OCI-LY1 (cell line): ENCODE results near the gene COMMD1.

Source experiments
- H2AFZ ChIP-seq: fragments of 200-600 bp; sonication (generic), shearing (Covaris generic); 2 replicates; pipeline ENCODE4 v1.6.0; 2014; ENCODE audit warnings: antibody characterized with exemption, mild to moderate bottlenecking, low read length
- H3F3A ChIP-seq: fragments of 200-600 bp; sonication (generic), shearing (Covaris generic); 2 replicates; pipeline ENCODE4 v1.6.0; 2014; ENCODE audit warnings: mild to moderate bottlenecking, antibody characterized with exemption, low read length, moderate library complexity; ENCODE audit not compliant: insufficient read depth
- H3K27ac ChIP-seq: fragments of 200-600 bp; sonication (generic); 2 replicates; pipeline ENCODE4 v1.5.1; 2014; ENCODE audit warnings: low read length, mixed run types, mild to moderate bottlenecking, low read depth; ENCODE audit not compliant: poor library complexity, severe bottlenecking
- H3K27me3 ChIP-seq: fragments of 200-600 bp; sonication (generic); 2 replicates; pipeline ENCODE4 v1.6.0; 2014; ENCODE audit warnings: antibody characterized with exemption, mild to moderate bottlenecking, low read length, moderate library complexity; ENCODE audit not compliant: insufficient read depth
- H3K36me3 ChIP-seq: fragments of 200-600 bp; sonication (generic); 2 replicates; pipeline ENCODE4 v1.6.1; 2014; ENCODE audit warnings: mild to moderate bottlenecking, antibody characterized with exemption, low read length, moderate library complexity, mixed read lengths; ENCODE audit not compliant: insufficient read depth
- H3K4me1 ChIP-seq: fragments of 200-600 bp; sonication (generic); 2 replicates; pipeline ENCODE4 v1.5.1; 2014; ENCODE audit warnings: mild to moderate bottlenecking, low read length, moderate library complexity; ENCODE audit not compliant: insufficient read depth, severe bottlenecking
- H3K4me2 ChIP-seq: fragments of 200-600 bp; sonication (generic), shearing (Covaris generic); 2 replicates; pipeline ENCODE4 v1.6.1; 2014; ENCODE audit warnings: low read length
- H3K4me3 ChIP-seq: fragments of 200-600 bp; sonication (generic); 2 replicates; pipeline ENCODE4 v1.5.1; 2014; ENCODE audit warnings: low read length, low read depth, mild to moderate bottlenecking, mixed read lengths; ENCODE audit not compliant: poor library complexity, severe bottlenecking
- H3K79me2 ChIP-seq: fragments of 200-600 bp; shearing (Covaris generic); 2 replicates; pipeline ENCODE4 v1.6.1; 2016; ENCODE audit warnings: mixed run types, low read length, mixed read lengths; ENCODE audit not compliant: insufficient read depth
- H3K9ac ChIP-seq: fragments of 200-600 bp; sonication (generic), shearing (Covaris generic); 2 replicates; pipeline ENCODE4 v1.6.1; 2014; ENCODE audit warnings: mild to moderate bottlenecking, low read length, mixed read lengths
- H3K9me2 ChIP-seq: fragments of 200-600 bp; sonication (generic), shearing (Covaris generic); 2 replicates; pipeline ENCODE4 v1.6.1; 2014; ENCODE audit warnings: low read depth, mild to moderate bottlenecking, low read length, mixed read lengths
- H3K9me3 ChIP-seq: fragments of 200-600 bp; shearing (Covaris generic); 2 replicates; pipeline ENCODE4 v1.6.1; 2014; ENCODE audit warnings: low read length, mixed read lengths
- H4K20me1 ChIP-seq: fragments of 200-600 bp; sonication (generic), shearing (Covaris generic); 2 replicates; pipeline ENCODE4 v1.6.0; 2016; ENCODE audit warnings: mild to moderate bottlenecking, low read length; ENCODE audit not compliant: insufficient read depth
- EZH2 ChIP-seq: fragments of 200-600 bp; sonication (generic), shearing (Covaris generic); IDR thresholded peaks from 2 replicates; pipeline ENCODE4 v1.8.0; 2017; ENCODE audit warnings: borderline replicate concordance, mixed run types, mild to moderate bottlenecking, antibody characterized with exemption, low read length, moderate library complexity, mixed read lengths
- TF ChIP-seq, protein P1 (sequence below): fragments of 200-600 bp; sonication (generic), shearing (Covaris generic); IDR thresholded peaks from 2 replicates; pipeline ENCODE4 v1.5.1; 2017; ENCODE audit warnings: mild to moderate bottlenecking, antibody characterized with exemption, low read length, moderate library complexity, mixed read lengths

COMMD1 gene

DNA sequence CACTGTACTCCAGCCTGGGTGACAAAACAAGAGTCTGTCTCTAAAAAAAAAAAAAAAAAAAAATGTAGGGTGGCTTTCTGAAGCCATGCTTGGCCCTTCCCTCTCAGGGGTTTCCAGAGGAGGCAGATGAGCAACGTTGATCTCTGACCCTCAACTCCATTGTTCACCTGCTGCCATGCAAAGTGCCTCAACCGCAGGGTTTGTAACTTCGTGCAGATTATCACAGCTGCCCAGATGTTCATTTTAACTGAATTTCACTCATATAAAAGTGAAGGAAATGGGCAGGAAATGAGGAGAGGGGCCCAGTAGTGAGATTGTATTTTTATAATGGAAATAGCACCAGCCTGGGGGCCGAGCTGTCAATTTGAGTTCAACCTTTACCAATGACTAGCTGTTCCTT, 275.5 kb downstream of the COMMD1 start:
- H3F3A ChIP-seq: peaks cover 12% of the 10 kb centered on the region
- no peaks in the 10 kb centered on the region for H3K9me3 ChIP-seq
- peaks cover 82% of the 10 kb centered on the region for H3K4me1 ChIP-seq
- H3K27me3 ChIP-seq: no peaks in the 10 kb centered on the region
- no peaks in the 10 kb centered on the region for H3K79me2 ChIP-seq
- peak overlapping the region; percentile 100 for H3K27ac ChIP-seq
- no peak for TF ChIP-seq EZH2
- TF ChIP-seq, protein P1, sequence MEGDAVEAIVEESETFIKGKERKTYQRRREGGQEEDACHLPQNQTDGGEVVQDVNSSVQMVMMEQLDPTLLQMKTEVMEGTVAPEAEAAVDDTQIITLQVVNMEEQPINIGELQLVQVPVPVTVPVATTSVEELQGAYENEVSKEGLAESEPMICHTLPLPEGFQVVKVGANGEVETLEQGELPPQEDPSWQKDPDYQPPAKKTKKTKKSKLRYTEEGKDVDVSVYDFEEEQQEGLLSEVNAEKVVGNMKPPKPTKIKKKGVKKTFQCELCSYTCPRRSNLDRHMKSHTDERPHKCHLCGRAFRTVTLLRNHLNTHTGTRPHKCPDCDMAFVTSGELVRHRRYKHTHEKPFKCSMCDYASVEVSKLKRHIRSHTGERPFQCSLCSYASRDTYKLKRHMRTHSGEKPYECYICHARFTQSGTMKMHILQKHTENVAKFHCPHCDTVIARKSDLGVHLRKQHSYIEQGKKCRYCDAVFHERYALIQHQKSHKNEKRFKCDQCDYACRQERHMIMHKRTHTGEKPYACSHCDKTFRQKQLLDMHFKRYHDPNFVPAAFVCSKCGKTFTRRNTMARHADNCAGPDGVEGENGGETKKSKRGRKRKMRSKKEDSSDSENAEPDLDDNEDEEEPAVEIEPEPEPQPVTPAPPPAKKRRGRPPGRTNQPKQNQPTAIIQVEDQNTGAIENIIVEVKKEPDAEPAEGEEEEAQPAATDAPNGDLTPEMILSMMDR: no peak
- no peaks in the 10 kb centered on the region for H3K36me3 ChIP-seq
- H4K20me1 ChIP-seq: no peaks in the 10 kb centered on the region
- peak overlapping the region; percentile 64 for H3K4me2 ChIP-seq
- H2AFZ ChIP-seq: no peak overlapping the region
- peak overlapping the region; percentile 76 for H3K9ac ChIP-seq
- H3K4me3 ChIP-seq: peak overlapping the region; percentile 32
- H3K9me2 ChIP-seq: no peaks in the 10 kb centered on the region

DNA sequence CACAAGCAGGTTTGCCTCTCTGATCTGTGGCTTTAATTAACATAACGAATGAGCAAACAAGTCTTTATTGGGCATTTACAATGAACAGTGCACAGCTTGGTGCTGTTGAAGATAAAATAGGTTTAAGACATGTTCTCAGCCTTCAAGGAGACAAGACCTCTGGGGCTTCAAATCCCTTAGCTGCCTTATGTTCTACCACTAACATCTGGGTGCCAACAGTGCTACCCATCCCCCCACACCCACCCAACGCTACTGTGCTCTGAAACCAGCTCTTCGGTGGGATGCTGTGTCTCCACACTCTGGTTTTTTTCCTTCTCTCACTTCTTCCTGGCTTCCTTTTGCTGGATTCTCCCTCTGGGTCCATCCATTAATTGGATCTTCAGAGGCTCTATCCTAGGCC, 276.4 kb downstream of the COMMD1 start:
- H3K36me3 ChIP-seq: no peaks in the 10 kb centered on the region
- peaks cover 5% of the 10 kb centered on the region; the same call in 1 of the 2 replicates for H3F3A ChIP-seq
- H3K4me3 ChIP-seq: peak overlapping the region; percentile 32
- H3K9me2 ChIP-seq: no peaks in the 10 kb centered on the region
- peak overlapping the region; percentile 64 for H3K4me2 ChIP-seq
- H3K27ac ChIP-seq: peak overlapping the region; percentile 100
- no peaks in the 10 kb centered on the region for H3K27me3 ChIP-seq
- TF ChIP-seq EZH2: no peak
- TF ChIP-seq, protein P1: no peak
- no peaks in the 10 kb centered on the region for H4K20me1 ChIP-seq
- peaks cover 73% of the 10 kb centered on the region for H3K4me1 ChIP-seq
- H3K79me2 ChIP-seq: no peaks in the 10 kb centered on the region
- H3K9me3 ChIP-seq: no peaks in the 10 kb centered on the region
- no peak overlapping the region for H2AFZ ChIP-seq
- H3K9ac ChIP-seq: peak overlapping the region; percentile 76

DNA sequence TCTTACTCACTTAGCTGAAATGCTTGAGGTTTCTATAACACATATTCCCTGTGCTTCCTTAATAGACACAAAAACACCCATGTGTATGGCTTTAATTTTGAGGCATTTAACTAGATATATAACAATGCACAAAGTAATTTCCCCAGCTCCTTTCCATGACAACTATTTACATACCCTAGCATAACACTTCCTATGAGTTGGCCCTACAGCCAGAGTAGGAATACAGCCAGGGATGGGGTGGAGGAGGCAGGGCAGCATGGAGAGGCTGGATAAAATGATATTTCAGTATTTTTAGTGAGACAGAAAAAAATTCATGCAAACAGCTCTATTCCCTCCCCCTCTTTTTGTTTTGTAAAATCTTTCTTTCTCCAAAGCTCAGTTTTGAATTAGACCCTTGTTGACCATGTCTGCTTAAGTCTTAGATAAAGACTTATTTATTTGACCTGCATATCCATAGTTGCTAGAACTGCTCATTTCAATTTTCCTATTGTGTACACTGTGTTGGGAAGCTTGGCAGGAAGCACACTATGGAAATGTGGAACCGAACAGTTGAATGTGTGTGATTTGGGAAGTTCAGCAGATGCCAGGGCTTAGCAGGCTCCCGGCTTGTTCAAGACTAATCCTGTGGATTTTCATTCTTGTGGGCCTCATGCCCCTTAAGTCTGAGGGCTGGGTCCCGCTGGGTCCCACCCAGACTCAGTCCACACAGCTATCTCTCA, 279.2 kb downstream of the COMMD1 start:
- Histone ChIP-seq H3K4me1 (peaks cover 65% of the 10 kb centered on the region), H4K20me1 (no peaks in the 10 kb centered on the region), H3K9ac (no peak overlapping the region), H3K27me3 (no peaks in the 10 kb centered on the region), H3F3A (peaks cover 5% of the 10 kb centered on the region; the same call in 1 of the 2 replicates), H3K4me3 (no peak overlapping the region), H3K36me3 (no peaks in the 10 kb centered on the region), H3K27ac (peak overlapping the region; percentile 25), H3K4me2 (no peak overlapping the region), H2AFZ (no peak overlapping the region), H3K9me3 (no peaks in the 10 kb centered on the region), H3K9me2 (no peaks in the 10 kb centered on the region), H3K79me2 (no peaks in the 10 kb centered on the region)
- no peak for TF ChIP-seq EZH2
- TF ChIP-seq, protein P1: no peak
